ENCODE data around the gene SLK. TPM values are rescaled to one million over a fixed set of nuclear protein-coding genes. Genes with fewer than 3 reads are reported as not detected.

SLK gene
- total RNA-seq, 1 donor from 2014 or later, result 30.3 TPM

DNA sequence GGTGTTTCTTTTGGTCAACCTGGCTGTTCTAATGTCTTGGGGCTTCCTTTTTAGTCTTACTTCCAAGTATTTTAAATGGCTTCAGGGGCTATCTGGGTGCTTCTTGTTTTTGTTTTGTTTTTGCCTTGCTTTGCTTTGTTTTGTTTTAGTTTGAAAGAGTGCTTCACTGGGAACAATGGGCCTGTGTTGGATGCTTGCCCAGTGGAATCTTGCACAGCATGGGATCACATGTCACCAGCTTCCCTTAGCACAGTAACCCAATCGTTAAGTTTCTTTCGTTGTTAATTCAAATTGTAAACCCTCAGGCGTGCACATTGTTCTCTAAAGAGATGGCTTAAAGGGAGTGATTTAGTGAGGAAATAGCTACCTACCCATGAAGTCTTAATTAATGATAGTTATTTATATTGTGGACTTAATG lies 109.8 kb downstream of the SLK start:
- Histone ChIP-seq H3K4me3 (ENCODE audit: low read length in 3 of 3) (no peak overlapping the region), H3K27me3 (ENCODE audit: control insufficient read depth in 3 of 3, insufficient read depth in 3 of 3, low read length in 3 of 3) (no peaks in the 10 kb centered on the region), H3K9me3 (ENCODE audit: control insufficient read depth in 3 of 3, low read length in 3 of 3) (no peaks in the 10 kb centered on the region), H3K27ac (ENCODE audit: low read depth, low read length) (no peak overlapping the region), H3K9ac (ENCODE audit: low read depth in 1 of 3, low read length in 3 of 3) (no peak overlapping the region), H3K36me3 (ENCODE audit: control insufficient read depth in 3 of 3, insufficient read depth in 3 of 3, low read length in 3 of 3) (no peaks in the 10 kb centered on the region), H3K4me1 (ENCODE audit: control insufficient read depth in 3 of 3, insufficient read depth in 3 of 3, low read length in 3 of 3) (peaks cover 0 to 8% (median 0%) of the 10 kb centered on the region in 3 donors)

DNA sequence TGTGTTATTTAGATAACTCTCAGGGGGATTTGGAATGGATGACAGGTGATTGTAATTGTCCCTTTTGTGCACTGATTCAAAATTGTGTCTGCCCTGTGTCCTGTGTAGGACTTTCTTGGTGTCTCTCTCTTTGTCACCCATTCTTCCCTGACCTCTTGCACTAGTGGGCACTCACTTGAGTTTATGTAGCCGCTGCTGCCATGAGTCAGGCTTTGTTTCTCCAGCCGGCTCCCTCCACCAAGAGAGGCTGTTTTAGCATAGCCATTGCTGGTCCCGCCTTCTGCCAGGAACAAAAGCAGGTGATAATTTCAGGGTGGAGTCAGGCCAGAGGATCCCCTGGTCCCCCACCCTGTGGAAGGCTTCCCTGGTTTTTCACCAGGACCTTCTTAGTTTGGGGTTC lies 110.3 kb downstream of the SLK start:
- no peak overlapping the region for H3K9ac ChIP-seq (ENCODE audit: low read depth in 1 of 3, low read length in 3 of 3)
- H3K27ac ChIP-seq (ENCODE audit: low read depth, low read length), result no peak overlapping the region
- H3K4me1 ChIP-seq (ENCODE audit: control insufficient read depth in 3 of 3, insufficient read depth in 3 of 3, low read length in 3 of 3), result peaks cover 0 to 8% (median 0%) of the 10 kb centered on the region in 3 donors
- no peaks in the 10 kb centered on the region for H3K36me3 ChIP-seq (ENCODE audit: control insufficient read depth in 3 of 3, insufficient read depth in 3 of 3, low read length in 3 of 3)
- no peaks in the 10 kb centered on the region for H3K9me3 ChIP-seq (ENCODE audit: control insufficient read depth in 3 of 3, low read length in 3 of 3)
- H3K27me3 ChIP-seq (ENCODE audit: control insufficient read depth in 3 of 3, insufficient read depth in 3 of 3, low read length in 3 of 3), result no peaks in the 10 kb centered on the region
- H3K4me3 ChIP-seq (ENCODE audit: low read length in 3 of 3), result no peak overlapping the region

DNA sequence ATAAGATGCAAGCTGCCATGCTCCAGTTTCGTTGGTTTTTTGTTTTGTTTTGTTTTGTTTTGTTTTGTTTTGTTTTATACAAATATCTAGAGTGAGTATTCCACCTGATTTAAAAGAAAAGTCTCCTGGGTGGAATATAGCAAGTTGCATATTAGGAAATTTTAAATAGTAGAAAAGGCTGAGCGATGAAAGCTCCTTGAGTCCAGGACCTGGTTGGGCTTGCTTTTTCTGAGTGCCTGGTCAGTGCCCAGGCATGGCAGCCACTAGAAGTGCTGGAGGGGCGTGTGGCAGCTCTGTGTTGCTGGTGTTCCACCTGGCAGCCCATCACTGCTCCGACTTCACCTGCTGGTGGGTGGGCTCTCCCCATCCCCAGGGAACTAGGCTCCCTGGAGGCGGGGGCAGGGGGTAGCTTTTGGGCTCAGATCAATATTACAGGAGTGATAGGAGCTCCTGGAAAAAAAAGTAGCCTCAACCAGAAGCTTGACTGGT lies 110.8 kb downstream of the SLK start:
- no peak overlapping the region for H3K9ac ChIP-seq (ENCODE audit: low read depth in 1 of 3, low read length in 3 of 3)
- no peak overlapping the region for H3K4me3 ChIP-seq (ENCODE audit: low read length in 3 of 3)
- H3K4me1 ChIP-seq (ENCODE audit: control insufficient read depth in 3 of 3, insufficient read depth in 3 of 3, low read length in 3 of 3), result peaks cover 0 to 8% (median 0%) of the 10 kb centered on the region in 3 donors
- no peak overlapping the region for H3K27ac ChIP-seq (ENCODE audit: low read depth, low read length)
- H3K36me3 ChIP-seq (ENCODE audit: control insufficient read depth in 3 of 3, insufficient read depth in 3 of 3, low read length in 3 of 3), result no peaks in the 10 kb centered on the region
- H3K27me3 ChIP-seq (ENCODE audit: control insufficient read depth in 3 of 3, insufficient read depth in 3 of 3, low read length in 3 of 3), result no peaks in the 10 kb centered on the region
- H3K9me3 ChIP-seq (ENCODE audit: control insufficient read depth in 3 of 3, low read length in 3 of 3), result no peaks in the 10 kb centered on the region

Small RNA genes within 50 kb of the gene (small RNA-seq; reads per million reads assigned to genes)
- not detected for gene RN7SL524P

Other genes with a start within 250 kb of the SLK start
- gene SH3PXD2A, start 111.6 kb upstream of the SLK start, total RNA-seq, result 30.3 TPM
- gene STN1, start 49.0 kb upstream of the SLK start, total RNA-seq, result 20.9 TPM
- under 0.01 TPM for gene COL17A1, start 118.7 kb downstream of the SLK start, total RNA-seq
- gene SFR1, start 155.0 kb downstream of the SLK start, total RNA-seq, result 2.1 TPM